CD4-positive, CD25-positive, alpha-beta regulatory T cell (primary cell): ENCODE measurements around the gene RAPH1. TPM values are rescaled to one million over a fixed set of nuclear protein-coding genes. Genes with fewer than 3 reads are reported as not detected.

Experiments used
- ATAC-seq, 2 donors: fragments of 150-1000 bp; cut with Tn5 transposase; one replicate each; pipeline ENCODE4 v1.10.0; 2021; ENCODE audit warnings: low read depth in 2 of 2, moderate number of reproducible peaks in 2 of 2, moderate library complexity in 1 of 2
- DNase-seq, 3 donors: peaks; one replicate each; pipeline versions ENCODE4 v3.0.0 to v3.0.0-alpha.2; 2012 to 2022; ENCODE audit warnings: mixed read lengths in 1 of 3
- H3K27ac ChIP-seq: one replicate; pipeline ENCODE4 v1.7.0; 2013; ENCODE audit warnings: mild to moderate bottlenecking, low read length; ENCODE audit not compliant: insufficient read depth, poor library complexity, severe bottlenecking
- H3K27me3 ChIP-seq: one replicate; pipeline ENCODE4 v1.7.0; 2013; ENCODE audit warnings: low read length; ENCODE audit not compliant: control insufficient read depth, insufficient read depth
- H3K36me3 ChIP-seq: one replicate; pipeline ENCODE4 v1.7.0; 2013; ENCODE audit warnings: mild to moderate bottlenecking, low read length, moderate library complexity; ENCODE audit not compliant: control insufficient read depth, insufficient read depth
- H3K4me1 ChIP-seq: 2 replicates; pipeline ENCODE4 v1.7.0; 2013; ENCODE audit warnings: mild to moderate bottlenecking, low read length; ENCODE audit not compliant: insufficient read depth, control insufficient read depth, poor library complexity, severe bottlenecking
- H3K4me3 ChIP-seq: one replicate; pipeline ENCODE4 v1.7.0; 2013; ENCODE audit warnings: low read depth, mild to moderate bottlenecking, low read length, moderate library complexity
- H3K9me3 ChIP-seq, 2 experiments: 1 replicate in 1 of 2; 2 replicates in 1 of 2; pipeline ENCODE4 v1.7.0; 2013; ENCODE audit warnings: low read length in 2 of 2, mild to moderate bottlenecking in 1 of 2, moderate library complexity in 1 of 2; ENCODE audit not compliant: control insufficient read depth in 2 of 2
- H3K27ac Mint-ChIP-seq, 3 donors: one replicate each; pipeline ENCODE4 v1.8.0; 2020 to 2022; ENCODE audit warnings: mild to moderate bottlenecking in 3 of 3, mixed read lengths in 3 of 3, moderate library complexity in 2 of 3
- H3K27me3 Mint-ChIP-seq: one replicate; pipeline ENCODE4 v1.8.0; 2022; ENCODE audit warnings: mild to moderate bottlenecking, mixed read lengths
- H3K36me3 Mint-ChIP-seq: one replicate; pipeline ENCODE4 v1.8.0; 2020; ENCODE audit warnings: mixed read lengths
- H3K4me1 Mint-ChIP-seq, 4 donors: one replicate each; pipeline ENCODE4 v1.8.0; 2020 to 2022; ENCODE audit warnings: mixed read lengths in 4 of 4, mild to moderate bottlenecking in 1 of 4
- H3K4me3 Mint-ChIP-seq, 4 donors: one replicate each; pipeline ENCODE4 v1.8.0; 2020 to 2022; ENCODE audit warnings: mild to moderate bottlenecking in 4 of 4, mixed read lengths in 4 of 4, moderate library complexity in 3 of 4
- H3K9me3 Mint-ChIP-seq, 7 donors: one replicate each; pipeline ENCODE4 v1.8.0; 2020 to 2022; ENCODE audit warnings: mixed read lengths in 7 of 7, mild to moderate bottlenecking in 3 of 7, moderate library complexity in 2 of 7
- polyA plus RNA-seq, 4 donors: library from polyadenylated mRNA; unstranded; fragments of 300-500 nt; fragmentation: Illumina TruSeq; gene quantifications; one replicate each; pipeline ENCODE4 v1.2.3, GENCODE V29; 2021
- total RNA-seq: library from RNA; stranded (reverse); gene quantifications from one replicate; pipeline ENCODE4 v1.2.3, GENCODE V29; 2022

Gene RAPH1
- total and polyA plus RNA-seq, 5 donors from 2014 or later = 0.53 to 2.5 (median 0.90) TPM

DNA sequence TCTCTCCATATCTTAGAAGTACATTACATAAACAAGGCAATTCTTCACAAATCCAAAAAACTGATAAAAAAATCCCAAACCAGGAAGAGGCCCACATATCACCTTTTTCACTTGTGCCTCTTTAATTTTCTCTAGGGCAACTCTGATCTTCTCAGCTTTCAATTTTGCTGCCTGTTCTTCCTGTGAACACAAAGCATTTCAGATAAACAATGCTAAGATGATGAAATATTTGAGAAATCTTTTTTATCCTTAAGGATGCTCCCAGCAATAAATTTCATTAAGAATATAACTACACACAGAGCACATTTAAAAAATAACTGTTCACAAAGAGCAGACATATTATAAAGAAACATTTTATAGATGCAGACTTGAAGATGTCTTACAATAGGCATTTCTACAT is 73.4 kb downstream of the RAPH1 start:
- H3K9me3 ChIP-seq = no peaks in the 10 kb centered on the region
- H3K9me3 Mint-ChIP-seq = no peaks in the 10 kb centered on the region

DNA sequence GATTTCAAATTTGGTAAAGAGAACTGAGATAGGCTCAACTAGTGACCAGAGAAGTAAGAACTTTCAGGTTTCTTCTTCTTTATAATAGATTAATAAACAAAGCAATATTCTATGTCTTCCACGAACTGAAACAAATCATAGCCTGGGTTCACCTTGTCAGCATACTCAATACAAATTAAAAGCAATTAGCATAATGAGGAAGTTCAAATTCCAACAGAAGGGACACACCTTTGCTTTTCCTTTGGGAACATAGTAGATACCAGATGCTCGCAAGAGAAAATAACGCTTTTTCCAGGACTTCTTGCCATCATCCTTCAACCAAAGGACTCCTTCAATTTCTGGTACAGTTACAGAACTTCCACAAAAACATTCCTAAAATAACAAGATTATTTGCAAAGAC is 79.9 kb downstream of the RAPH1 start:
- H3K4me3 ChIP-seq = no peak overlapping the region
- Mint-ChIP-seq H3K9me3 (no peaks in the 10 kb centered on the region), H3K36me3 (peaks cover 21% of the 10 kb centered on the region), H3K27me3 (no peaks in the 10 kb centered on the region), H3K27ac (no peak overlapping the region), H3K4me3 (no peak overlapping the region), H3K4me1 (peaks cover 0 to 5% (median 4%) of the 10 kb centered on the region in 4 donors)
- ATAC-seq (no peak), DNase-seq (no peak)
- no peak overlapping the region for H3K27ac ChIP-seq
- H3K9me3 ChIP-seq = no peaks in the 10 kb centered on the region
- H3K4me1 ChIP-seq = no peaks in the 10 kb centered on the region
- H3K36me3 ChIP-seq = no peaks in the 10 kb centered on the region
- no peaks in the 10 kb centered on the region for H3K27me3 ChIP-seq

More for the DNA sequence above, 73.4 kb downstream of the RAPH1 start:
- H3K36me3 ChIP-seq = no peaks in the 10 kb centered on the region
- H3K27ac ChIP-seq = no peak overlapping the region
- DNase-seq (no peak), ATAC-seq (no peak)
- H3K4me3 ChIP-seq = no peak overlapping the region
- no peaks in the 10 kb centered on the region for H3K4me1 ChIP-seq
- H3K36me3 Mint-ChIP-seq = peaks cover 10% of the 10 kb centered on the region
- no peak overlapping the region for H3K27ac Mint-ChIP-seq
- H3K27me3 ChIP-seq = no peaks in the 10 kb centered on the region
- H3K27me3 Mint-ChIP-seq = no peaks in the 10 kb centered on the region
- no peak overlapping the region for H3K4me3 Mint-ChIP-seq
- H3K4me1 Mint-ChIP-seq = no peaks in the 10 kb centered on the region

DNA sequence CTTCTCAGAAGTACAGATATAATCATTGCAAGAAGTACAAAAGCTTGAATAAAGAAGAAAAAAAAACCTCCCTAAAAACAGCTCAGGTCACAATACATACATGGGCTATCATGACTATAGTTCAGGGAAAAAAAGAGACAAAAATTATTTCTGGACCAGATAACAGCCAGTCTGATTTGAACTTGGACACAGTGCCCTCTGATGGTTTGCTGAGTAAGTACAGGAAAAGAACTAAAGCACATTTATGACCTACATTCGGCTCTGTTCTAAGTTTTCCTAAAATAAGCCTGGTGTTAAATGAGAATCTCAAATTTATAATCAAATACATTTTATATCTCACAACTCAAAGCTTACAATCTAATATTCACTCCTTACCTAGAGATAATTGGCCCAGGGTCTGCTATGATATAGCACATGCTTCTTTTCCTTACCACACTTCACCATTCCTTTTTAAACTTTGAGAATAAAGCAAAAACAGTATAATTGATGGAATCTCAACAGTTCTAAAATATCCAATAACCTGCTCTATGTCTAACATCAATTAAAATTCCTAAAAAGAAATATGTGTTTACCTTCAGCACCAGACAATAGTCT is 81.1 kb downstream of the RAPH1 start:
- peaks cover 0 to 5% (median 4%) of the 10 kb centered on the region in 4 donors for H3K4me1 Mint-ChIP-seq
- no peak overlapping the region for H3K27ac Mint-ChIP-seq
- H3K9me3 Mint-ChIP-seq = no peaks in the 10 kb centered on the region
- no peaks in the 10 kb centered on the region for H3K27me3 ChIP-seq
- H3K4me3 ChIP-seq = no peak overlapping the region
- H3K36me3 ChIP-seq = no peaks in the 10 kb centered on the region
- peak; percentile 52 to 59 for ATAC-seq
- no peaks in the 10 kb centered on the region for H3K27me3 Mint-ChIP-seq
- DNase-seq = peak; percentile 8 to 70 (median 52)
- H3K4me1 ChIP-seq = no peaks in the 10 kb centered on the region
- no peak overlapping the region for H3K27ac ChIP-seq
- no peak overlapping the region for H3K4me3 Mint-ChIP-seq
- peaks cover 14% of the 10 kb centered on the region for H3K36me3 Mint-ChIP-seq
- no peaks in the 10 kb centered on the region for H3K9me3 ChIP-seq

DNA sequence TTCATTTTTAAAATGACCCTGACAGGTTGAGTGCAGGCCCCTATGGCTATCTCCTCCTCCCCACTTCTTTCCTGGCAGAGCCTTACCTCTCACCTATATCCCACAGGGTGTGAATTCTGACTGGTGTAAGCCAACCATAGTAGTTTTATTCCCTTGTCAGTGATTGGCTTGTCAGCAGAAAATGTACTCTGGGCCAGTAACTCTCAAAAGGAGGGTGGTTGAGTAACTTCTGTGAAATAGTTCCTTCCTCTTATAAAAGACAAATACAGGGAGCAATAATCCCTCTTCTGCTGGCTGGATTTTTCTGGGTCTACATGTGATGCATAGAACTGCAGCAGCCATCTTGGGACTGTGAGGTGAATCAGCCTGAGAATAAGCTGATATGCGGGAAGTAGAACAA is 83.4 kb downstream of the RAPH1 start:
- H3K4me3 Mint-ChIP-seq = no peak overlapping the region
- Histone ChIP-seq H3K9me3 (no peaks in the 10 kb centered on the region), H3K27me3 (no peaks in the 10 kb centered on the region), H3K27ac (no peak overlapping the region), H3K4me1 (no peaks in the 10 kb centered on the region), H3K36me3 (no peaks in the 10 kb centered on the region), H3K4me3 (no peak overlapping the region)
- H3K9me3 Mint-ChIP-seq = no peaks in the 10 kb centered on the region
- peaks cover 11% of the 10 kb centered on the region for H3K36me3 Mint-ChIP-seq
- no peaks in the 10 kb centered on the region for H3K27me3 Mint-ChIP-seq
- H3K4me1 Mint-ChIP-seq = peaks cover 0 to 5% (median 4%) of the 10 kb centered on the region in 4 donors
- no peak for ATAC-seq
- peak overlapping the region in 1 of 3 donors; percentile 28 for H3K27ac Mint-ChIP-seq
- DNase-seq = no peak

DNA sequence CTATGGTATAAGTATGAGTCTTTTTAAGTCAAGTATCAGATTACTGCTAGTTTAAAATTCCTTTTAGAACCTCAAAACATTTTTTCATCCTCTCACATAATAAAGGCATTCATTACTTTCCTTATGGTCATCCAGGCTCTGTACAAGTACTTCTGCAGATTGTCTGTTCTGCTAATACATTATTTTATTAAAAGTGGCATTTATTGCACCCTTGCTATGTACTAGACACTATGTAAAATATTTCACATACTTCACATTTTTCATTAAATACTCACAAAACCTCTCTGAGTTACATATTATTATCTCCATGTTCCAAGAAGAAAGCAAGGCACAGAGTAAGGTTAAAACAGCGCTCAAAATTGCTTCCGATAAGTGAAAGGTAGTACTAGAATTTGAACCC is 84.1 kb downstream of the RAPH1 start:
- H3K27ac Mint-ChIP-seq = no peak overlapping the region
- H3K4me3 Mint-ChIP-seq = no peak overlapping the region
- ATAC-seq = no peak
- no peak for DNase-seq
- H3K36me3 Mint-ChIP-seq = peaks cover 14% of the 10 kb centered on the region
- Histone ChIP-seq H3K27me3 (no peaks in the 10 kb centered on the region), H3K4me3 (no peak overlapping the region), H3K27ac (no peak overlapping the region), H3K36me3 (no peaks in the 10 kb centered on the region), H3K4me1 (no peaks in the 10 kb centered on the region), H3K9me3 (no peaks in the 10 kb centered on the region)
- H3K27me3 Mint-ChIP-seq = no peaks in the 10 kb centered on the region
- H3K9me3 Mint-ChIP-seq = no peaks in the 10 kb centered on the region
- H3K4me1 Mint-ChIP-seq = peaks cover 4 to 7% (median 5%) of the 10 kb centered on the region in 4 donors

DNA sequence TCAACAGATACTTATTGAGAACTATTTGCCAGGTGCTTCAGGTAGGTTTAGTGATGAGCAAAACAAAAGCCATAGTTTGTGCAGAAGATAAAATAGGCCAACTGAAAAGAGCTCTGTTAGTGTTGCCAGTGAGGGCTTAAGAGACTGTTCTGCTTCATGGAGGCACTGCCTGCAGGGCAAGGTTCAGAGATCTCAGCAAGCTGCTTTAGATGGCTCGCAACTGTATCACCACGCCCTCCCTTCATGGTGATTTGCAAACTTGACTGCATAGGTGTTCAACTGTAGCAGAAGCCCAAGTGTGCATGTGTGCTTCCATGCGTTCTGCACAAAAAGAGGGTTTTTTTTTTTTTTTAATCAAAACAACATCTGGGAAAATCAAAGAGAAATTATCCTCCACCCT is 84.5 kb downstream of the RAPH1 start:
- H3K27ac Mint-ChIP-seq = no peak overlapping the region
- no peaks in the 10 kb centered on the region for H3K27me3 Mint-ChIP-seq
- no peaks in the 10 kb centered on the region for H3K36me3 ChIP-seq
- ATAC-seq = no peak
- no peak overlapping the region for H3K27ac ChIP-seq
- no peak overlapping the region for H3K4me3 ChIP-seq
- H3K36me3 Mint-ChIP-seq = peaks cover 14% of the 10 kb centered on the region
- no peaks in the 10 kb centered on the region for H3K9me3 Mint-ChIP-seq
- H3K4me3 Mint-ChIP-seq = no peak overlapping the region
- DNase-seq = no peak
- peaks cover 4 to 10% (median 5%) of the 10 kb centered on the region in 4 donors for H3K4me1 Mint-ChIP-seq
- no peaks in the 10 kb centered on the region for H3K27me3 ChIP-seq
- no peaks in the 10 kb centered on the region for H3K4me1 ChIP-seq
- H3K9me3 ChIP-seq = no peaks in the 10 kb centered on the region

DNA sequence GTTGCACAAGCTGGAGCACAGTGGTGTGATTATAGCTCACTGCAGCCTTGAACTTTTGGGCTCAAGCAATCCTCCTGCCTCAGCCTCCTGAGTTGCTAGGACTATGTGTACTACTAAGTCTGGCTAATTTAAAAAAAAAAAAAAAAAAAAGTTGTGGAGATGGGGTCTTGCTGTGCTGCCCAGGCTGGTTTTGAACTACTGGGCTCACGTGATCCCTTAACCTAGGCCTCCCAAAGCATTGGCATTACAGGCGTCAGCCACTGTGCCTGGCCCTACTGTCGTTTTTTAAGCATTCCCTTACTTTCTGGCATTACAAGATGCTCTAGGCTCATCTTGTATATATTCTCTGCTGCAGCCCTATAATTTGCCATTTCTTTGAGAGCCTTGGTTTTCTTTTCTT is 88.3 kb downstream of the RAPH1 start:
- Histone ChIP-seq H3K36me3 (no peaks in the 10 kb centered on the region), H3K27me3 (no peaks in the 10 kb centered on the region), H3K4me3 (no peak overlapping the region), H3K9me3 (no peaks in the 10 kb centered on the region), H3K4me1 (no peaks in the 10 kb centered on the region), H3K27ac (no peak overlapping the region)
- Mint-ChIP-seq H3K4me3 (no peak overlapping the region), H3K36me3 (peaks cover 15% of the 10 kb centered on the region), H3K27ac (no peak overlapping the region), H3K4me1 (peaks cover 0 to 6% (median 3%) of the 10 kb centered on the region in 4 donors), H3K9me3 (no peaks in the 10 kb centered on the region), H3K27me3 (no peaks in the 10 kb centered on the region)
- DNase-seq (no peak), ATAC-seq (no peak)

DNA sequence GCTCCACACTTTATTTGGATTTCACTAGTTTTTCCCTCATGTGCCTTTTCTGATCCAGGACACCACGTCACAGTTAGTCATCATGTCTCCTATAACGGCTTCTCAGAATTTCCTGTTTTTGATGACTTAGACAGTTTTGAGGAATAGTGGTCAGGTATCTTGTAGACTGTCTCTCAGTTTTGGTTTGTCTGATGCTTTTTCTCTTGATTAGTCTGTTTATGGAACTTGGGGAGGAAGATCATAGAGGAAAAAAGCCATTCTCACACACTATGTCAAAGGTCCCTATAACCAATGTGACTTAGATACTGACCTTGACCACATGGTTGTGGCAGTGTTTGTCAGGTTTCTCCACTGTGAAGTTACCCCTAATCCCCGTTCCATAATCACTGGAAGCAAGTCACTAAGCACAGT is 89.0 kb downstream of the RAPH1 start:
- no peaks in the 10 kb centered on the region for H3K36me3 ChIP-seq
- DNase-seq = peak in 1 of 3 donors; percentile 31
- H3K27me3 ChIP-seq = no peaks in the 10 kb centered on the region
- H3K27ac ChIP-seq = no peak overlapping the region
- H3K27ac Mint-ChIP-seq = no peak overlapping the region
- H3K4me1 ChIP-seq = no peaks in the 10 kb centered on the region
- peaks cover 0 to 6% (median 3%) of the 10 kb centered on the region in 4 donors for H3K4me1 Mint-ChIP-seq
- no peak for ATAC-seq
- H3K9me3 ChIP-seq = no peaks in the 10 kb centered on the region
- H3K36me3 Mint-ChIP-seq = peaks cover 12% of the 10 kb centered on the region
- no peaks in the 10 kb centered on the region for H3K27me3 Mint-ChIP-seq
- no peaks in the 10 kb centered on the region for H3K9me3 Mint-ChIP-seq
- H3K4me3 Mint-ChIP-seq = no peak overlapping the region
- H3K4me3 ChIP-seq = no peak overlapping the region
